SK-N-MC (cell line): ENCODE measurements around the gene AQP3.

Experiments used
- EZH2 ChIP-seq: fragments of 200-600 bp; sonication (generic); IDR thresholded peaks from one replicate; pipeline ENCODE4 v1.6.1; 2017; ENCODE audit warnings: antibody characterized with exemption
- POLR2AphosphoS5 ChIP-seq: IDR thresholded peaks from 2 replicates; pipeline ENCODE4 v1.6.1; 2012; ENCODE audit warnings: mild to moderate bottlenecking, low read depth, low read length, borderline replicate concordance

DNA sequence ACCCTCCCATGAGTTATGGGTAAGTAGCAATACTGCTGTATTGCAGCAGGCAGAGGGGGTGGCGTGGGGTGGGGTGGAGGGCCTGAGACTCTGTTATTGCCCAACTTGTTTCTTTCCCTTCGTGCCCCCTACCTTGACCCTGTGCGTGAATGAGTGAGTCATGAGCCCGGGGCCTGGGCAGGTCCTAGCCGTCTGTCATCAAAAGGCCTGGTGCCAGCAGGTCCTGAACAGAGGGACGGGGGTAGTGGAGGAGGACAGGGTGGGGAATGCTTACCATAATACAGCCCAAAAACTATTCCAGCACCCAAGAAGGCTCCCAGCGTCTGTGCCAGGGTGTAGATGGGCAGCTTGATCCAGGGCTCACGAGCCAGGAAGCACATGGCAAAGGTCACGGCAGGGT lies 4.3 kb downstream of the AQP3 start:
- TF ChIP-seq POLR2AphosphoS5 (no peak), EZH2 (no peak)
